Stimulated activated effector memory CD8-positive, alpha-beta T cell treated with anti-CD3 and anti-CD28 coated beads, Interleukin-12 subunit alpha, Interleukin-12 subunit beta, amount 100 ng/mL, for 72 hours (primary cell): Measurements from ENCODE around the gene TRRAP.

Experiments
- ATAC-seq: fragments of 150-1000 bp; cut with Tn5 transposase; 2 replicates; pipeline ENCODE4 v1.10.0; 2021
- DNase-seq, 2 donors: peaks; one replicate each; pipeline ENCODE4 v3.0.0; 2021 to 2022; ENCODE audit warnings: low spot score in 2 of 2
- H3K27ac Mint-ChIP-seq: one replicate; pipeline ENCODE4 v1.8.0; 2022; ENCODE audit warnings: mild to moderate bottlenecking, mixed read lengths
- H3K36me3 Mint-ChIP-seq: one replicate; pipeline ENCODE4 v1.8.0; 2022; ENCODE audit warnings: mild to moderate bottlenecking, mixed read lengths
- H3K4me1 Mint-ChIP-seq: one replicate; pipeline ENCODE4 v1.8.0; 2022; ENCODE audit warnings: mixed read lengths
- H3K4me3 Mint-ChIP-seq: one replicate; pipeline ENCODE4 v1.8.0; 2022; ENCODE audit warnings: mild to moderate bottlenecking, mixed read lengths
- H3K9me3 Mint-ChIP-seq: one replicate; pipeline ENCODE4 v1.8.0; 2022; ENCODE audit warnings: mixed read lengths

TRRAP gene

GRCh38 chr7:98994046-98994944 lies 116.0 kb downstream of the TRRAP start:
- Mint-ChIP-seq H3K27ac (peak overlapping the region; percentile 1), H3K9me3 (no peaks in the 10 kb centered on the region), H3K4me1 (peaks cover 11% of the 10 kb centered on the region), H3K36me3 (peaks cover 100% of the 10 kb centered on the region), H3K4me3 (no peak overlapping the region)
- ATAC-seq, result no peak
- DNase-seq, result no peak

GRCh38 chr7:98995111-98995510 lies 116.8 kb downstream of the TRRAP start:
- DNase-seq (no peak), ATAC-seq (no peak)
- H3K9me3 Mint-ChIP-seq, result no peaks in the 10 kb centered on the region
- peak overlapping the region; percentile 1 for H3K27ac Mint-ChIP-seq
- peaks cover 11% of the 10 kb centered on the region for H3K4me1 Mint-ChIP-seq
- H3K36me3 Mint-ChIP-seq, result peaks cover 99% of the 10 kb centered on the region
- no peak overlapping the region for H3K4me3 Mint-ChIP-seq

- no peak overlapping the region for H3K4me3 Mint-ChIP-seq
- H3K4me1 Mint-ChIP-seq, result peaks cover 11% of the 10 kb centered on the region
- H3K36me3 Mint-ChIP-seq, result peaks cover 99% of the 10 kb centered on the region
- no peaks in the 10 kb centered on the region for H3K9me3 Mint-ChIP-seq
- ATAC-seq (peak; percentile 32), DNase-seq (no peak)
- H3K27ac Mint-ChIP-seq, result peak overlapping the region; percentile 30
Measured at GRCh38 chr7:98995523-98996149, 117.3 kb downstream of the TRRAP start.

GRCh38 chr7:98996150-98996552 lies 117.8 kb downstream of the TRRAP start:
- Mint-ChIP-seq H3K9me3 (no peaks in the 10 kb centered on the region), H3K4me3 (no peak overlapping the region), H3K36me3 (peaks cover 99% of the 10 kb centered on the region), H3K4me1 (peaks cover 11% of the 10 kb centered on the region), H3K27ac (peak overlapping the region; percentile 30)
- no peak for DNase-seq
- peak; percentile 63 for ATAC-seq

GRCh38 chr7:98997846-98998245 lies 119.5 kb downstream of the TRRAP start:
- no peak overlapping the region for H3K4me3 Mint-ChIP-seq
- DNase-seq, result no peak
- H3K36me3 Mint-ChIP-seq, result peaks cover 99% of the 10 kb centered on the region
- ATAC-seq, result no peak
- peaks cover 11% of the 10 kb centered on the region for H3K4me1 Mint-ChIP-seq
- H3K9me3 Mint-ChIP-seq, result no peaks in the 10 kb centered on the region
- no peak overlapping the region for H3K27ac Mint-ChIP-seq

- no peak for DNase-seq
- H3K4me3 Mint-ChIP-seq, result no peak overlapping the region
- H3K27ac Mint-ChIP-seq, result peak overlapping the region; percentile 27
- no peak for ATAC-seq
- H3K9me3 Mint-ChIP-seq, result no peaks in the 10 kb centered on the region
- peaks cover 99% of the 10 kb centered on the region for H3K36me3 Mint-ChIP-seq
- peaks cover 11% of the 10 kb centered on the region for H3K4me1 Mint-ChIP-seq
Measured at GRCh38 chr7:98998821-98999725, 120.7 kb downstream of the TRRAP start.

GRCh38 chr7:99000196-99000903 lies 122.0 kb downstream of the TRRAP start:
- Mint-ChIP-seq H3K4me3 (no peak overlapping the region), H3K9me3 (no peaks in the 10 kb centered on the region), H3K27ac (peak overlapping the region; percentile 45), H3K36me3 (peaks cover 99% of the 10 kb centered on the region), H3K4me1 (peaks cover 10% of the 10 kb centered on the region)
- DNase-seq (no peak), ATAC-seq (no peak)

GRCh38 chr7:99000904-99001465 lies 122.7 kb downstream of the TRRAP start:
- H3K9me3 Mint-ChIP-seq, result no peaks in the 10 kb centered on the region
- H3K4me1 Mint-ChIP-seq, result peaks cover 4% of the 10 kb centered on the region
- no peak overlapping the region for H3K4me3 Mint-ChIP-seq
- peaks cover 99% of the 10 kb centered on the region for H3K36me3 Mint-ChIP-seq
- H3K27ac Mint-ChIP-seq, result peak overlapping the region; percentile 45
- DNase-seq (no peak), ATAC-seq (no peak)

- Mint-ChIP-seq H3K4me3 (no peak overlapping the region), H3K9me3 (no peaks in the 10 kb centered on the region), H3K36me3 (peaks cover 99% of the 10 kb centered on the region), H3K27ac (peak overlapping the region; percentile 45), H3K4me1 (no peaks in the 10 kb centered on the region)
- no peak for ATAC-seq
- no peak for DNase-seq
Measured at GRCh38 chr7:99001482-99002147, 123.3 kb downstream of the TRRAP start.

GRCh38 chr7:99002148-99002826 lies 124.0 kb downstream of the TRRAP start:
- Mint-ChIP-seq H3K9me3 (no peaks in the 10 kb centered on the region), H3K27ac (peak overlapping the region; percentile 45), H3K4me1 (no peaks in the 10 kb centered on the region), H3K36me3 (peaks cover 99% of the 10 kb centered on the region), H3K4me3 (no peak overlapping the region)
- DNase-seq (no peak), ATAC-seq (no peak)

- Mint-ChIP-seq H3K36me3 (peaks cover 99% of the 10 kb centered on the region), H3K4me3 (no peak overlapping the region), H3K27ac (no peak overlapping the region), H3K9me3 (no peaks in the 10 kb centered on the region), H3K4me1 (no peaks in the 10 kb centered on the region)
- no peak for ATAC-seq
- no peak for DNase-seq
Measured at GRCh38 chr7:99002827-99003212, 124.5 kb downstream of the TRRAP start.

GRCh38 chr7:99003419-99003818 lies 125.1 kb downstream of the TRRAP start:
- no peak for DNase-seq
- Mint-ChIP-seq H3K4me3 (no peak overlapping the region), H3K9me3 (no peaks in the 10 kb centered on the region), H3K4me1 (no peaks in the 10 kb centered on the region), H3K27ac (no peak overlapping the region), H3K36me3 (peaks cover 99% of the 10 kb centered on the region)
- ATAC-seq, result no peak

GRCh38 chr7:99004216-99004615 lies 125.9 kb downstream of the TRRAP start:
- no peak overlapping the region for H3K4me3 Mint-ChIP-seq
- ATAC-seq (no peak), DNase-seq (no peak)
- H3K9me3 Mint-ChIP-seq, result no peaks in the 10 kb centered on the region
- H3K36me3 Mint-ChIP-seq, result peaks cover 99% of the 10 kb centered on the region
- H3K4me1 Mint-ChIP-seq, result no peaks in the 10 kb centered on the region
- H3K27ac Mint-ChIP-seq, result no peak overlapping the region
